K562 (cell line): ENCODE data around the gene ERCC1. TPM values are rescaled to one million over a fixed set of nuclear protein-coding genes. Genes with fewer than 3 reads are reported as not detected.

ENCODE experiments used
- COPS2 ChIP-seq: fragments of 450-650 bp; conservative IDR thresholded peaks from 2 replicates; pipeline ENCODE4 v1.6.1; 2016; ENCODE audit warnings: mild to moderate bottlenecking, moderate library complexity
- E2F1 ChIP-seq: sonication (generic); formaldehyde crosslinking; IDR thresholded peaks from 2 replicates; pipeline ENCODE4 v1.8.1; 2023; ENCODE audit warnings: mild to moderate bottlenecking, missing genetic modification reagents, moderate library complexity
- ELF1 ChIP-seq: fragments of 200-800 bp; sonication (Bioruptor generic); IDR thresholded peaks from 2 replicates; pipeline ENCODE4 v1.6.1; 2016; ENCODE audit warnings: missing genetic modification characterization, missing compliant biosample characterization
- ETV1 ChIP-seq: fragments of 450-650 bp; conservative IDR thresholded peaks from 2 replicates; pipeline ENCODE4 v1.6.1; 2016; ENCODE audit warnings: missing genetic modification characterization, control low read depth, low read depth, missing compliant biosample characterization
- GABPB1 ChIP-seq: sonication (generic); formaldehyde crosslinking; IDR thresholded peaks from 2 replicates; pipeline ENCODE4 v1.8.0; 2022; ENCODE audit warnings: mild to moderate bottlenecking, missing genetic modification reagents
- HEY1 ChIP-seq: fragments of 250-450 bp; sonication (Bioruptor Pico); IDR thresholded peaks from 2 replicates; pipeline ENCODE4 v1.5.0; 2020; ENCODE audit warnings: mild to moderate bottlenecking, moderate library complexity, borderline replicate concordance
- HIVEP1 ChIP-seq: fragments of 250-450 bp; sonication (Bioruptor Pico); IDR thresholded peaks from 2 replicates; pipeline ENCODE4 v1.4.0; 2020; ENCODE audit warnings: mild to moderate bottlenecking
- KLF1 ChIP-seq: fragments of 450-650 bp; IDR thresholded peaks from 2 replicates; pipeline ENCODE4 v1.6.1; 2016; ENCODE audit warnings: missing genetic modification characterization, missing compliant biosample characterization
- MCM7 ChIP-seq, 2 experiments: fragments of 450-650 bp; IDR thresholded peaks; 2 replicates each; pipeline ENCODE4 v1.6.1; 2016 to 2018
- MEF2A ChIP-seq: IDR thresholded peaks from 2 replicates; pipeline ENCODE4 v1.6.1; 2011; ENCODE audit warnings: low read depth, mild to moderate bottlenecking, low read length, moderate library complexity; ENCODE audit not compliant: control insufficient read depth
- POLR2H ChIP-seq: IDR thresholded peaks from 2 replicates; pipeline ENCODE4 v1.6.1; 2016; ENCODE audit warnings: missing genetic modification characterization, low read depth, mild to moderate bottlenecking, control low read depth, missing compliant biosample characterization, moderate library complexity
- RB1 ChIP-seq: fragments of 450-650 bp; IDR thresholded peaks from 2 replicates; pipeline ENCODE4 v1.6.1; 2017; ENCODE audit warnings: low read depth, mild to moderate bottlenecking
- RCOR1 ChIP-seq, 2 experiments: IDR thresholded peaks; 2 replicates each; pipeline ENCODE4 v1.6.1; 2012; ENCODE audit warnings: low read depth in 2 of 2, low read length in 2 of 2, borderline replicate concordance in 1 of 2, improper control_type of control experiment in 1 of 2
- RUNX1 ChIP-seq: sonication (generic); IDR thresholded peaks from 2 replicates; pipeline ENCODE4 v1.6.1; 2016; ENCODE audit warnings: antibody characterized with exemption, low read depth
- SAFB2 ChIP-seq: fragments of 200-400 bp; formaldehyde crosslinking; IDR thresholded peaks from 2 replicates; pipeline ENCODE4 v1.6.1; 2018; ENCODE audit warnings: borderline replicate concordance, low read length, low read depth, moderate library complexity; ENCODE audit not compliant: severe bottlenecking
- SAP30 ChIP-seq: fragments of 200-600 bp; sonication (generic); IDR thresholded peaks from 2 replicates; pipeline ENCODE4 v1.6.1; 2012; ENCODE audit warnings: borderline replicate concordance, low read depth, mild to moderate bottlenecking, moderate library complexity, low read length, control low read depth, inconsistent platforms; ENCODE audit not compliant: insufficient read depth, poor library complexity, severe bottlenecking
- SRSF1 ChIP-seq: fragments of 200-400 bp; formaldehyde crosslinking; IDR thresholded peaks from 2 replicates; pipeline ENCODE4 v1.6.1; 2017; ENCODE audit warnings: mild to moderate bottlenecking, low read depth, low read length, moderate library complexity
- TCF7 ChIP-seq: sonication (generic); IDR thresholded peaks from 2 replicates; pipeline ENCODE4 v1.6.1; 2016; ENCODE audit warnings: antibody characterized with exemption, borderline replicate concordance
- THAP12 ChIP-seq: fragments of 250-450 bp; sonication (Bioruptor Pico); IDR thresholded peaks from 2 replicates; pipeline ENCODE4 v1.9.0; 2021; ENCODE audit warnings: mild to moderate bottlenecking, inconsistent platforms
- TSC22D4 ChIP-seq: fragments of 450-650 bp; IDR thresholded peaks from 2 replicates; pipeline ENCODE4 v1.6.1; 2016; ENCODE audit warnings: missing genetic modification characterization, missing biosample characterization, control low read depth
- polyA plus RNA-seq, 8 experiments: library from polyadenylated mRNA; depleted of rRNA in 4 of 8; stranded (reverse) in 5 of 8; unstranded in 3 of 8; fragments of >200 nt; fragmentation: Nextera tagmentation in 2 of 8; fragmentation: Illumina TruSeq in 1 of 8; extraction: Ambion mirVana in 2 of 8; extraction: Trizol in 1 of 8; gene quantifications; 2 replicates each; pipeline versions ENCODE4 v1.2.1 to v1.2.3, GENCODE V29; 2011 to 2014; ENCODE audit warnings: inconsistent platforms in 1 of 8, missing spikeins in 1 of 8
- total RNA-seq, 7 experiments: library from RNA; depleted of rRNA in 6 of 7; stranded (reverse); fragments of >200 nt in 6 of 7; fragmentation: Illumina TruSeq in 2 of 7; extraction: Trizol in 2 of 7; gene quantifications; 2 replicates each; pipeline versions ENCODE4 v1.2.1 to v1.2.3, GENCODE V29; 2011 to 2021; ENCODE audit warnings: low replicate concordance in 1 of 7
- TF ChIP-seq, protein P1 (sequence below): fragments of 450-650 bp; IDR thresholded peaks from 2 replicates; pipeline ENCODE4 v1.6.1; 2016; ENCODE audit warnings: antibody characterized with exemption

The ERCC1 gene
- total and polyA plus RNA-seq, 9 of the 15 experiments (the other 6 are each of a cell fraction or from before 2014, with no cell fraction given), result 9.3 to 92.6 (median 60.0) TPM

GRCh38 chr19:45469132-45469944 lies 45.6 kb upstream of the ERCC1 start (continued):
- no peak for TF ChIP-seq TSC22D4 (tag)
- no peak for TF ChIP-seq THAP12
- peak; percentile 86 for TF ChIP-seq SAP30
- TF ChIP-seq E2F1, result peak; percentile 35; the same call in 1 of the 2 replicates
- 0 out of 2 replicates have a peak, but pooled peaks have one; percentile 51 for TF ChIP-seq KLF1
- no peak for TF ChIP-seq ETV1 (tag)
- peak; percentile 60; the same call in 1 of the 2 replicates for TF ChIP-seq HIVEP1
- TF ChIP-seq MEF2A, result peak; percentile 68
- no peak for TF ChIP-seq POLR2H
- TF ChIP-seq HEY1 (CRISPR knock-in tag), result no peak
- no peak for TF ChIP-seq SRSF1
- 0 out of 2 replicates have a peak, but pooled peaks have one; percentile 11 for TF ChIP-seq GABPB1 (CRISPR knock-in tag)
- no peak for TF ChIP-seq MCM7 (IDR thresholded peaks at IDR 0.05)
- 0 out of 2 replicates have a peak, but pooled peaks have one; percentile 30 for TF ChIP-seq RUNX1
- TF ChIP-seq RCOR1 (IDR thresholded peaks at IDR 0.05; ENCODE audit: borderline replicate concordance in 1 of 2, low read depth in 2 of 2, low read length in 2 of 2), result 0 out of 4 replicates have a peak, but pooled peaks of 1 of the 2 experiments have one; percentile 6
- peak; percentile 39; the same call in 1 of the 2 replicates for TF ChIP-seq ELF1 (tag)
- TF ChIP-seq RB1, result peak; percentile 36; the same call in 1 of the 2 replicates
- TF ChIP-seq COPS2, result no peak
- no peak for TF ChIP-seq SAFB2
- TF ChIP-seq, protein P1, sequence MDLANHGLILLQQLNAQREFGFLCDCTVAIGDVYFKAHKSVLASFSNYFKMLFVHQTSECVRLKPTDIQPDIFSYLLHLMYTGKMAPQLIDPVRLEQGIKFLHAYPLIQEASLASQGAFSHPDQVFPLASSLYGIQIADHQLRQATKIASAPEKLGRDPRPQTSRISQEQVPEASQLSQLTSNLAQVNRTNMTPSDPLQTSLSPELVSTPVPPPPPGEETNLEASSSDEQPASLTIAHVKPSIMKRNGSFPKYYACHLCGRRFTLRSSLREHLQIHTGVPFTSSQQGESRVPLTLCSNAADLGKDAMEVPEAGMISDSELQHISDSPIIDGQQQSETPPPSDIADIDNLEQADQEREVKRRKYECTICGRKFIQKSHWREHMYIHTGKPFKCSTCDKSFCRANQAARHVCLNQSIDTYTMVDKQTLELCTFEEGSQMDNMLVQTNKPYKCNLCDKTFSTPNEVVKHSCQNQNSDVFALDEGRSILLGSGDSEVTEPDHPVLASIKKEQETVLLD, result peak; percentile 99
- no peak for TF ChIP-seq TCF7
